Smooth muscle cell (in vitro differentiated cells): ENCODE measurements around the gene ANKRD44. TPM values are rescaled to one million over a fixed set of nuclear protein-coding genes. Genes with fewer than 3 reads are reported as not detected.

Experiments
- DNase-seq: peaks from one replicate; lab custom pipeline; 2025; ENCODE audit not compliant: unreplicated experiment; lab: John Stamatoyannopoulos, UW
- H2AFZ ChIP-seq: fragments of 200-600 bp; sonication (generic); 2 replicates; pipeline ENCODE4 v1.6.0; 2016; ENCODE audit warnings: antibody characterized with exemption, low read depth, mild to moderate bottlenecking
- H3F3A ChIP-seq: fragments of 200-600 bp; sonication (generic); 2 replicates; pipeline ENCODE4 v1.6.0; 2017; ENCODE audit warnings: antibody characterized with exemption, low read depth
- H3K27ac ChIP-seq: fragments of 200-600 bp; sonication (generic); 2 replicates; pipeline ENCODE4 v1.5.1; 2016; ENCODE audit warnings: low read depth, mild to moderate bottlenecking
- H3K27me3 ChIP-seq: fragments of 200-600 bp; sonication (generic); 2 replicates; pipeline ENCODE4 v1.6.1; 2016; ENCODE audit warnings: low read depth, mild to moderate bottlenecking
- H3K36me3 ChIP-seq: fragments of 200-600 bp; sonication (generic); 2 replicates; pipeline ENCODE4 v1.5.1; 2016; ENCODE audit warnings: low read depth
- H3K4me1 ChIP-seq: fragments of 200-600 bp; sonication (generic); 2 replicates; pipeline ENCODE4 v1.5.1; 2016; ENCODE audit warnings: low read depth
- H3K4me2 ChIP-seq: fragments of 200-600 bp; sonication (generic); 2 replicates; pipeline ENCODE4 v1.6.0; 2016; ENCODE audit warnings: mild to moderate bottlenecking
- H3K4me3 ChIP-seq: fragments of 200-600 bp; sonication (generic); 2 replicates; pipeline ENCODE4 v1.5.1; 2016; ENCODE audit warnings: mild to moderate bottlenecking
- H3K79me2 ChIP-seq: fragments of 200-600 bp; sonication (generic); 2 replicates; pipeline ENCODE4 v1.6.0; 2016; ENCODE audit warnings: low read depth, mild to moderate bottlenecking
- H3K9ac ChIP-seq: fragments of 200-600 bp; sonication (generic); 2 replicates; pipeline ENCODE4 v1.6.0; 2016; ENCODE audit warnings: low read depth
- H3K9me3 ChIP-seq: fragments of 200-600 bp; sonication (generic); replicated peaks from 2 replicates; pipeline ENCODE4 v1.5.1; 2016; ENCODE audit warnings: low read depth
- H4K20me1 ChIP-seq: fragments of 200-600 bp; sonication (generic); 2 replicates; pipeline ENCODE4 v1.6.0; 2016; ENCODE audit warnings: low read depth
- WGBS: methylation state at CpG from one replicate; pipeline ENCODE4 v1.1.7; 2016; ENCODE audit warnings: low lambda C conversion rate; 5-methylcytosine and 5-hydroxymethylcytosine counted together
- polyA plus RNA-seq: library from polyadenylated mRNA; unstranded; fragments of >200 nt; fragmentation: Nextera tagmentation; extraction: Ambion mirVana; gene quantifications from 2 replicates; pipeline ENCODE4 v1.2.1, GENCODE V29; 2016
- total RNA-seq: library from RNA; depleted of rRNA; stranded (reverse); fragments of >200 nt; gene quantifications from 2 replicates; pipeline ENCODE4 v1.2.3, GENCODE V29; 2014
- TF ChIP-seq, protein P1 (sequence below): fragments of 200-600 bp; sonication (generic); IDR thresholded peaks from 2 replicates; pipeline ENCODE4 v1.5.1; 2017; ENCODE audit warnings: borderline replicate concordance, mild to moderate bottlenecking, antibody characterized with exemption; ENCODE audit not compliant: insufficient read depth, poor library complexity, severe bottlenecking

Gene ANKRD44
- total and polyA plus RNA-seq, 2 experiments from 2014 or later = 3.6 to 5.5 TPM

DNA sequence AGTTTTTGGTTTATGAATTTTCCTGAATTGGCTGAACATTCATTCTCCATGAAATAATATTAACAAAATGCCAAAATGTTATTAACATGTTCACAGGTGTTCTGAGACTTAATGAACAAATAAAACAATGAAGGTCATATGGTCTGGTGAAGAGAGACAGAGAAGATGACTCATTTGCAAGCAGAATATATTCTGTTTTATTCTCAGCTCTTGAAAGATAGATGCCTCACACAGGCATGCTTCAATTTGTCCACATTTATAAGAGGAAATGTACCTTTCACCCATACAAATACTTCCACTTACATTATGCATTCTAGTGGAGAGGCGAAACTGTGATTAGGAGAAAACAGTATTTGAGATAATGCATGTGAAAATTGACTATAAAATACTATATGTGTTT is 308.7 kb downstream of the ANKRD44 start:
- no peak for DNase-seq
- Histone ChIP-seq H3K9ac (no peak overlapping the region), H3F3A (no peaks in the 10 kb centered on the region), H3K4me2 (no peak overlapping the region), H3K27ac (no peak overlapping the region), H3K36me3 (no peaks in the 10 kb centered on the region), H3K4me1 (no peaks in the 10 kb centered on the region), H3K79me2 (no peaks in the 10 kb centered on the region), H2AFZ (no peak overlapping the region), H3K4me3 (no peak overlapping the region), H4K20me1 (no peaks in the 10 kb centered on the region), H3K9me3 (no peaks in the 10 kb centered on the region), H3K27me3 (no peaks in the 10 kb centered on the region)
- 100% methylated on average over 1 of the region's 1 CpG for WGBS
- TF ChIP-seq, protein P1, sequence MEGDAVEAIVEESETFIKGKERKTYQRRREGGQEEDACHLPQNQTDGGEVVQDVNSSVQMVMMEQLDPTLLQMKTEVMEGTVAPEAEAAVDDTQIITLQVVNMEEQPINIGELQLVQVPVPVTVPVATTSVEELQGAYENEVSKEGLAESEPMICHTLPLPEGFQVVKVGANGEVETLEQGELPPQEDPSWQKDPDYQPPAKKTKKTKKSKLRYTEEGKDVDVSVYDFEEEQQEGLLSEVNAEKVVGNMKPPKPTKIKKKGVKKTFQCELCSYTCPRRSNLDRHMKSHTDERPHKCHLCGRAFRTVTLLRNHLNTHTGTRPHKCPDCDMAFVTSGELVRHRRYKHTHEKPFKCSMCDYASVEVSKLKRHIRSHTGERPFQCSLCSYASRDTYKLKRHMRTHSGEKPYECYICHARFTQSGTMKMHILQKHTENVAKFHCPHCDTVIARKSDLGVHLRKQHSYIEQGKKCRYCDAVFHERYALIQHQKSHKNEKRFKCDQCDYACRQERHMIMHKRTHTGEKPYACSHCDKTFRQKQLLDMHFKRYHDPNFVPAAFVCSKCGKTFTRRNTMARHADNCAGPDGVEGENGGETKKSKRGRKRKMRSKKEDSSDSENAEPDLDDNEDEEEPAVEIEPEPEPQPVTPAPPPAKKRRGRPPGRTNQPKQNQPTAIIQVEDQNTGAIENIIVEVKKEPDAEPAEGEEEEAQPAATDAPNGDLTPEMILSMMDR = no peak

DNA sequence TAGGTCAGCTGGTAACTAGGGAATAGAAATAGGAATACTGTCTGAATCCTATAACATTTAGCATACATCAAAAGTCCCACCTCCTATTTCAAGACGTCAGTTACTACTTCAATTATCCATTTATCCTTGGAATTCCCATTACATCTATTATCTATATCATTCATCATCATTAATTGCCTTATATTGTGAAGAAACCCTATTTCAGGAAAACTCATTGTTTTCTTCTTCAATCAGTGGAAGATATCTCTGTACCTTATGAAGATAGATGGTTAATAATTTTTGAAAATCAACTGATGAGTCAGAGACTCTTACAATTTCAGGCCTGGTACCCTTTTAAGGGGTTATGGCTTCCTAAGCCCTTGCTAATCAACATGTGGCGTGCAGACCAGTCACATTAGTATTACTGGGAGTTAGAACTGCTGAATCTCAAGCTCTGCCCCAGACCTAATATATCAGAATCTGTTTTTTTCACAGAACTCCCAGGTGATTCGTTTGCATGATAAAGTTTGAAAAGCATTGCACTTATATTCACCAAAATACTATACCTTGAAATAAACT is 314.7 kb downstream of the ANKRD44 start:
- no peaks in the 10 kb centered on the region for H3K36me3 ChIP-seq
- no peaks in the 10 kb centered on the region for H3K27me3 ChIP-seq
- WGBS = 70% methylated on average over 3 of the region's 3 CpGs
- peaks cover 9% of the 10 kb centered on the region for H3K4me1 ChIP-seq
- H3F3A ChIP-seq = no peaks in the 10 kb centered on the region
- TF ChIP-seq, protein P1 = no peak
- H3K27ac ChIP-seq = no peak overlapping the region
- H2AFZ ChIP-seq = no peak overlapping the region
- H3K4me3 ChIP-seq = no peak overlapping the region
- no peaks in the 10 kb centered on the region for H4K20me1 ChIP-seq
- H3K4me2 ChIP-seq = no peak overlapping the region
- no peak overlapping the region for H3K9ac ChIP-seq
- H3K79me2 ChIP-seq = no peaks in the 10 kb centered on the region
- no peaks in the 10 kb centered on the region for H3K9me3 ChIP-seq
- no peak for DNase-seq

DNA sequence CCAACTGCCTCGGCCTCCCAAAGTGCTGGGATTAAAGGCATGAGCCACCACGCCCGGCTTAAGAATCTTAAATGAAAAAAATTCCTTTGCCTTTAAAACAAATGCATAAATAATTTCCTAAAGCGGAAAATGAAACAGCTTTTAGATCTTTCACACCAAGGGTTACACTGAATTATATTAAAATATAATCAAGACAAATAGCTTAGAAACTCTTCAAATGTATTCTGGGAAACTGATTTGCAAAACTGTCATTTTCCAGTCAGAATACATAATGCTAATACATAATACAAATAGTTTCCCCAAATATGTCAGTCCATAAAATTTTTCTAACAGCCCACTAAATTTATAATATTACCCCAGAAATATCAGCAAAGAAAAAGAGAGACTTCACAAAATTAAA is 315.8 kb downstream of the ANKRD44 start:
- H3K27ac ChIP-seq = no peak overlapping the region
- no peak overlapping the region for H3K9ac ChIP-seq
- H3K4me1 ChIP-seq = peaks cover 13% of the 10 kb centered on the region
- WGBS = 93% methylated on average over 4 of the region's 4 CpGs
- no peaks in the 10 kb centered on the region for H4K20me1 ChIP-seq
- no peaks in the 10 kb centered on the region for H3K27me3 ChIP-seq
- no peak overlapping the region for H3K4me3 ChIP-seq
- H3F3A ChIP-seq = no peaks in the 10 kb centered on the region
- H3K79me2 ChIP-seq = no peaks in the 10 kb centered on the region
- no peaks in the 10 kb centered on the region for H3K36me3 ChIP-seq
- H3K4me2 ChIP-seq = no peak overlapping the region
- H3K9me3 ChIP-seq = no peaks in the 10 kb centered on the region
- no peak for DNase-seq
- TF ChIP-seq, protein P1 = no peak
- no peak overlapping the region for H2AFZ ChIP-seq

DNA sequence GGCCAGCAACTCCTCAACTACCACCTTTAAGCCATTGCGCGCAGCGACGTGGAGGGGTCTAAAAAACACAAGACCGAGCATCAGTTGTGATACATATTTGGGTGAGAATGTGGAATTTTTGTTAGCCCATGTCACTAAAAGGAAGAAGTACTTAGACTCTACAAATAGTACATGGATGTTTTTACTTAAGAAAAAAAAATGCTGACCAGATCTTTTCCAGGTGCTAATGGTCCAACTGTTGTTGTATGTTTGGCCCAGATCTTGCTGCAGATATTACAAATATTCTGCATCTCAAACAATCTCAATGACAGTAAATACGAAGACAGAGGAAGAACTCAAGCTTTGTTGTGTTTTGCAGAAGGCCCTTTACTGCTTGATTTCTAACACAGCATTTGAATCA is 317.0 kb downstream of the ANKRD44 start:
- H3K27me3 ChIP-seq = no peaks in the 10 kb centered on the region
- H3K27ac ChIP-seq = no peak overlapping the region
- H3K36me3 ChIP-seq = no peaks in the 10 kb centered on the region
- DNase-seq = no peak
- H3K9ac ChIP-seq = no peak overlapping the region
- no peaks in the 10 kb centered on the region for H3K9me3 ChIP-seq
- no peaks in the 10 kb centered on the region for H4K20me1 ChIP-seq
- H3K4me1 ChIP-seq = peaks cover 17% of the 10 kb centered on the region
- H3K79me2 ChIP-seq = no peaks in the 10 kb centered on the region
- no peaks in the 10 kb centered on the region for H3F3A ChIP-seq
- TF ChIP-seq, protein P1 = no peak
- no peak overlapping the region for H3K4me2 ChIP-seq
- WGBS = 96% methylated on average over 6 of the region's 6 CpGs
- H3K4me3 ChIP-seq = no peak overlapping the region
- no peak overlapping the region for H2AFZ ChIP-seq
